ENCODE results near the gene TH. TPM values are rescaled to one million over a fixed set of nuclear protein-coding genes. Genes with fewer than 3 reads are reported as not detected.

Gene TH
- total and polyA plus RNA-seq, 9 donors: 0.12 to 4.1 (median 0.97) TPM; not detected in 2

DNA sequence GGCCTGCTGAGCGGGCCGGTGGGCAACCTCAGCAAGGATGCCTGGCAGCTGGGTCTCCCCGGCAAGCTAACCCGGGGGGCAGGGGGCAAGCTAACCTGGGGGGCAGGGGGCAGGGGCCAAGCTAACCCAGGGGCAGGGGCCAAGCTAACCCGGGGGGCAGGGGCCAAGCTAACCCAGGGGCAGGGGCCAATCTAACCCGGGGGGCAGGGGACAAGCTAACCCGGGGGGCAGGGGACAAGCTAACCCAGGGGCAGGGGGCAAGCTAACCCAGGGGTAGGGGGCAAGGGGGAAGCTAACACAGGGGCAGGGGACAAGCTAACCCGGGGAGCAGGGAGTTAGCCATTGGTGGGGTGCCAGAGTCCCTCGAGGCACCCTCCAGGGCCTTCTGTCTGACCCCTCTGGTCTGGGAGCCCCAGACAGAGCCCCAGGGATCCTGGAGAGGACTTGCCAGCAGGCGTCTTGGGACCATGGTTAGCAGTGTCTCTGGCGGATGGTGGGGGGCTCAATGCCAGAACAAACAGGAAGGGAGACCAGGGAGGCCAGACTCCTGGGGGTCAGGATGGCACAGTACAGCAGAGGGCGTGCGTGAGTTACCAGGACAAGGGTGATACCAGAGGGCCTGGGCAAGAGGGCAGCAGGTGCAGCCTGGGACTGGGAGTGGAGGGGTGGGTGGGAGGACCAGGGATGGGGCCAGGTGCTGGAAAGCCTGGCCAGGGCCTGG, 48.5 kb downstream of the TH start:
- H3K27ac ChIP-seq: no peak overlapping the region
- TF ChIP-seq, protein P1, sequence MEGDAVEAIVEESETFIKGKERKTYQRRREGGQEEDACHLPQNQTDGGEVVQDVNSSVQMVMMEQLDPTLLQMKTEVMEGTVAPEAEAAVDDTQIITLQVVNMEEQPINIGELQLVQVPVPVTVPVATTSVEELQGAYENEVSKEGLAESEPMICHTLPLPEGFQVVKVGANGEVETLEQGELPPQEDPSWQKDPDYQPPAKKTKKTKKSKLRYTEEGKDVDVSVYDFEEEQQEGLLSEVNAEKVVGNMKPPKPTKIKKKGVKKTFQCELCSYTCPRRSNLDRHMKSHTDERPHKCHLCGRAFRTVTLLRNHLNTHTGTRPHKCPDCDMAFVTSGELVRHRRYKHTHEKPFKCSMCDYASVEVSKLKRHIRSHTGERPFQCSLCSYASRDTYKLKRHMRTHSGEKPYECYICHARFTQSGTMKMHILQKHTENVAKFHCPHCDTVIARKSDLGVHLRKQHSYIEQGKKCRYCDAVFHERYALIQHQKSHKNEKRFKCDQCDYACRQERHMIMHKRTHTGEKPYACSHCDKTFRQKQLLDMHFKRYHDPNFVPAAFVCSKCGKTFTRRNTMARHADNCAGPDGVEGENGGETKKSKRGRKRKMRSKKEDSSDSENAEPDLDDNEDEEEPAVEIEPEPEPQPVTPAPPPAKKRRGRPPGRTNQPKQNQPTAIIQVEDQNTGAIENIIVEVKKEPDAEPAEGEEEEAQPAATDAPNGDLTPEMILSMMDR (IDR thresholded peaks at IDR 0.05): no peak
- TF ChIP-seq POLR2A (IDR thresholded peaks at IDR 0.05) (no peak), EP300 (IDR thresholded peaks at IDR 0.05) (no peak)
- no peaks in the 10 kb centered on the region for H3K27me3 ChIP-seq
- peaks cover 2% of the 10 kb centered on the region for H3K4me1 ChIP-seq (ENCODE audit: insufficient read depth)
- H3K36me3 ChIP-seq: no peaks in the 10 kb centered on the region
- no peak for DNase-seq
- intact Hi-C loops (cut with DNase I): no loop called here
- WGBS, 3 donors: 72 to 87% (median 84%) methylated on average over 8 to 13 of the region's 13 CpGs
- no peaks in the 10 kb centered on the region for H3K9me3 ChIP-seq
- no peak overlapping the region for H3K4me3 ChIP-seq

DNA sequence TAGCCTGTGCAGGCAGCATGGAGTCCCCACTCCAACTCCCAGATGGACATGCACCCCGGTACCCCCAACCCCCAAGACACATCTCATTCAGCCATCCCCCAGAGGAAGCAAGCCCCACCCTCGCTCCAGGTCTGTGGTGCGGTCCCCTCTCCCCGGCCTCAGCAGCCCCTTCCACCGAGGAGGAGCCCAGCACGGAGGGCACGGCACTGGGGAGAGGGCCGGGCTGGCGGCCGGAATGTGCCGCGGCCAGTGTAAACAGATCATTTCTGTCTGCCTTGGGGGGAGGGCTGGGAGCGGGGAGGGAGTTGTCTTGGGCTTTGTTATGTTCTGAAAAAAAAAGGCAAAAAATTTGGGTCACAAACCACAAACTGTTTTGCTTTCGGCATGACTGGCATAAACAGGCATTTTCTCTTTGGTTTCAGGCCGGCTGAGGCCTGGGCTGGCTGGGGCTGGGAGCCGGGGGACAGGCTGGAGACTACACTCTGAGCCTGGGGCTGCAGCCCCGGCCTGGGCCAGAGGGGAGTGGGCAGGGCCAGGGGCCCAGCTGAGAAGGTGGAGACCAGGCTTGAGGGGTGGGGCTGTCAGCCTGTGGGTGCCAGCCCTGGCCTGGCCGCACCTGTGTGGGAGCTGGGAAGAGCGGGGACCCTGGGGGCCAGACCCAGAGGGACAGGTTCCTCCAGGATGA, 49.3 kb downstream of the TH start:
- no peaks in the 10 kb centered on the region for H3K27me3 ChIP-seq
- peak in 1 of 5 donors; percentile 31 for DNase-seq
- 51 to 56% (median 53%) methylated on average over 19 of the region's 19 CpGs for WGBS, 3 donors

DNA sequence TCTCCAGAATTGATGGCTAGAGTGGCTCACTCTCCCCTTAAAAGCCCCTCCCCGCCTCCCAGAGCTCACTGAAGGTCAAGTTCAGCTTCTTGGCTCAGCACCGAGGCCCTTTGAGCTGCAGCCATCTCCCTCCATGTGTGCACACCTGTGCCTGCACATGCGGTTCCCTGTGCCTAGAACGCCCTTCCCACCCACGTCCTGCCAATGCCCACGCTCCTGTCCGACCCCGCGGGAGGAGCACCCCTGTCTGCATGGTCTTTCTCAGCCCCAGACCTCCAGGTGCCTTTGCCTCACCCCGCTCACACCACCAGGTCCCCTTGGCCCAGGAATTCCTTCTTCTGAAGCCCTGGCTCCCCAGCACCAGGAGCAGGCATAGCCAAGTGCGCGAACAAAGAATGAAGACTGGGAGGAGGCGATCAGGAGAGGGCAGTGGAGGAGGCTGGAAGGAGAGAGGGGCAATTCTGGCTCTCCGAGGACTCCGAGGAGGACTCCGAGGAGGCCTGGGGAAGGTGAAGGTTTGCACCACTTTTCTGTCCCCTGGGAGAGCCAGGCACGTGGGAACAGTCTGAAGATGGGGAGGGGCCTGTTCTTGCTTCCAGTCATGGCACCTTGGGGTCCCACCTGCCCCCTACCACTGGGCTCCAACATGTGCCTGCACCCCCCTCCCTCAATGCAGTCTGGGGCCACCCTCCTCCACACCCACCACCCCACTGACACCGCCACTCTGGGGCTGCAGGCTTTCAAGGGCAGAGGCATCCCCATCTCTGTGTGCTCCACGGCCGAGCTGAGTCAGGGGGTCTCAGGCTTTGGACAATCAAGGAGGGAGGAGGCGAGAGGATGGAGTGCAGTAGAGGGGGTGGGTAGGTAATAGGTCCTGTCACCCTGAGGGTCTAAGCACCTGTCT, 50.1 kb downstream of the TH start:
- H3K9me3 ChIP-seq: no peaks in the 10 kb centered on the region
- DNase-seq: peak in 1 of 5 donors; percentile 25
- intact Hi-C loops (cut with DNase I): no loop called here
- WGBS, 3 donors: 59 to 64% (median 60%) methylated on average over 21 of the region's 21 CpGs
- no peaks in the 10 kb centered on the region for H3K27me3 ChIP-seq
- no peak overlapping the region for H3K4me3 ChIP-seq
- H3K36me3 ChIP-seq: no peaks in the 10 kb centered on the region
- TF ChIP-seq POLR2A (IDR thresholded peaks at IDR 0.05): no peak
- no peak for TF ChIP-seq EP300 (IDR thresholded peaks at IDR 0.05)
- TF ChIP-seq, protein P1 (IDR thresholded peaks at IDR 0.05): no peak
- peaks cover 2% of the 10 kb centered on the region for H3K4me1 ChIP-seq (ENCODE audit: insufficient read depth)
- H3K27ac ChIP-seq: no peak overlapping the region

More for the DNA sequence above, 49.3 kb downstream of the TH start:
- TF ChIP-seq EP300 (IDR thresholded peaks at IDR 0.05) (no peak), POLR2A (IDR thresholded peaks at IDR 0.05) (no peak)
- TF ChIP-seq, protein P1 (IDR thresholded peaks at IDR 0.05): no peak
- Histone ChIP-seq H3K27ac (no peak overlapping the region), H3K4me1 (ENCODE audit: insufficient read depth) (peaks cover 2% of the 10 kb centered on the region), H3K4me3 (no peak overlapping the region), H3K36me3 (no peaks in the 10 kb centered on the region), H3K9me3 (no peaks in the 10 kb centered on the region)
- intact Hi-C loops (cut with DNase I): no loop called here

DNA sequence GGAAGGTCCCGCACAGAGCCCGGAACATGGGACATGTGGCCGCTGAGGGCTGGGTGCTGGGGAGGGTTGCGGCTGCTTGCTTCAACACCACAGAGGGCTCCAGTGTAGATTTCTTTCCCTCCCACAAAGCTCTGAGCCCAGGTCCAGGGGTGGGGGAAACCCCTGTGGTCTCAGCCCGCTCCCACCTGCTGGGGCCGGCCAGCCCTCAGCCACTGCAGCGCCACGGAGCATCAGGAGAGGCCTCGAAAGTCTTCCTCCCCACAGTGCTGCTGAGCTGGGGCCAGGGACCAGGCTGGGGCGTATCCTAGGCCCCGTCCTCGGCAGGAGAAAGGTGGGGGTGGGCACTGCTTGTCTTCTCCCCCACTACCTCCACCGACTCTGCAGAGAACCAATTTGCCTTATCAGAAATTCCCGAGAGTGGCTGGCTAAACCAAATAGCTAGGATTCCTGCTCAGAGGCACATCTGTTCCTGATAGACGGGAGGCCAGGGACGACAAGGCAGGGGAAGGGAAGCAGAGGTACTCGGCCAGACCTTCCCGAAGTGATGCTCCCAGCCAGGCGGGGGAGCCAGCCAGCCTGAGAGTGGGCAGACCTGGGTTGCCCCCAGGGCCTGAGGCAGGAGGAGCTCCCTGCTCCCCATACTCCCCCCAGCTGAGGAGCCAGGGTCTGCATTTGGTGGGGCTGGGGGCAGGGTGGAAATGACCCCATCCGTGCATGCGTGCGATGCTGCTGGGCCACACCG, 51.1 kb downstream of the TH start:
- Histone ChIP-seq H3K9me3 (no peaks in the 10 kb centered on the region), H3K36me3 (no peaks in the 10 kb centered on the region), H3K27ac (no peak overlapping the region), H3K4me1 (ENCODE audit: insufficient read depth) (peaks cover 2% of the 10 kb centered on the region), H3K27me3 (no peaks in the 10 kb centered on the region), H3K4me3 (no peak overlapping the region)
- 37 to 49% (median 40%) methylated on average over 20 to 23 of the region's 23 CpGs for WGBS, 3 donors
- TF ChIP-seq, protein P1 (IDR thresholded peaks at IDR 0.05): no peak
- TF ChIP-seq EP300 (IDR thresholded peaks at IDR 0.05): no peak
- no peak for TF ChIP-seq POLR2A (IDR thresholded peaks at IDR 0.05)
- no peak for DNase-seq
- intact Hi-C loops (cut with DNase I): no loop called here

Measured in ovary (tissue), 9 donors.